GM18507 (cell line): Measurements from ENCODE around the gene CKAP5.
"Not testable (repeated sequence)": the region's sequence is repeated elsewhere in the genome, so short reads cannot be mapped to it uniquely, and the experiment has no call there.

Experiments used
- DNase-seq: peaks from one replicate; pipeline ENCODE4 v3.0.0; 2011; ENCODE audit warnings: low read depth; ENCODE audit not compliant: insufficient read length; ENCODE audit errors: extremely low spot score
- FAIRE-seq: peaks from 2 replicates; lab custom pipeline; 2011; peaks lifted over from hg19 to GRCh38; lab: Jason Lieb, UNC

CKAP5 gene

DNA sequence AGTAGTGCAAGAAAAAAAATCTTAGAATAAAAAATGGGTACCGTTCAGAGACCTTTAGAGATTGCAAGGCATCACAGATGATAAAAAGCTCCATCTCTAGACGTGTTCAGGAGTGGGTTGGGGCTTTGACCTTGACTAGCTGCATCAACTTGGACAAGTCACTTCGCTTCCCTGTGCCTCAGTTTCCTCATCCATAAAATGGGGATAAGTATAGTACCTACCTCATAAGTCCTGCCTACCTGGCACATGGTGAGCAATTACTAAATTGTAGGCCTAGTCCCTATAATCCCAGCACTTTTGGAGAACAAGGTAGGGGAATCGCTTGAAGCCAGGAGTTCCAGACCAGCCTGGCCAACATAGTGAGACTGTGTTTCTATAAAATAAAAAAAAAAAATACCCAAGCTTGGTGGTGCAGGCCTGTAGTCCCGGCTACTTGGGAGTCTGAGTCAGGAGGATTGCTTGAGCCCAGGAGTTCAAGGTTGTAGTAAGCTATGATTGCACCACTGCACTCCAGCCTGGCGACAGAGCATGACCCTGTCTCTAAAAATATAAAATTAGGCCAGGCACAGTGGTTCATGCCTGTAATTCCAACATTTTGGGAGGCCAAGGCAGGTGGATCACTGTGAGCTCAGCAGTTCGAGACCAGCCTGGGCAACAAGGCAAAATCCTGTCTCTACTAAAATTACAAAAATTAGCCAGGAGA lies 133.1 kb downstream of the CKAP5 start:
- FAIRE-seq (no peak), DNase-seq (no peak)

DNA sequence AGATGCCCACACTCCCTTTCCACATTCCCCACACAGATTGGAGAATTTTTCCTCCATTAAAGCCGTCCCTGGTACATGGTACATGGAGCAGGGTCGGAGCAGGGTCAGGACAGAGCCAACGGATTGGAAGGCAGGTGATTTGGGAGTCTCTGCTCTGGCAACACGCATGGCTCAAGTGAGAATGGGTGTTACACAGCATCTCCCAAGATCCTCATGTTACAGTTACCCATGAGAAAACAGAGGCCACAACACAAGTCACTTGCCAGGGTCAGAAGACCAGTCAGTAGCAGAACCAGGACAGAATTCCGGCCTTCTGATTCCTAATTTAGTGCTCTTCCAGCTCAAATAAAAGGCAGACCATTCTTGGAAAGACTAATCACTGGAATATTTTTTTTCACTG lies 134.8 kb downstream of the CKAP5 start:
- no peak for DNase-seq
- FAIRE-seq = no peak

DNA sequence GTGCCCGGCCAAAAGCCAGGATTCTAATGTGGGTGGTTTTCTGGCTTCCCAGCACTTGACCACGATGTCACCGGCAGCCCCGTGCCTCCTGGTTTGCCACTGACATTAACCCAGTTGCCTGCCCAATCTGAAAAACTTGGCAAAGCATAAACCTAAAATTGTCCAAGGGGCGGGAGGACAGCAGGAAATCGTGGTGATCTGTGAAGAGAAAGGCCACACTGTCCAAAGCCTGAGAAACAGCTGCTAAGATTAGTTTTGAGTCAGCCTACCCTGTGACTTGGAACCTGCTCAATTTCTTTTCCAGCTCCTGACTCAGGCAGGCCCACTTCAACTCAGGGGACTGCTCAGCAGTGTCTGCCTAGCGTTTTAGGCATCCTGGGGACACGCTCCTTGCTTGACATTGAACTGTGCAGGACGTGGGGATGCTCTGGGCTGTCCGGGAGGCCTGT lies 135.2 kb downstream of the CKAP5 start:
- FAIRE-seq = no peak
- DNase-seq = no peak

DNA sequence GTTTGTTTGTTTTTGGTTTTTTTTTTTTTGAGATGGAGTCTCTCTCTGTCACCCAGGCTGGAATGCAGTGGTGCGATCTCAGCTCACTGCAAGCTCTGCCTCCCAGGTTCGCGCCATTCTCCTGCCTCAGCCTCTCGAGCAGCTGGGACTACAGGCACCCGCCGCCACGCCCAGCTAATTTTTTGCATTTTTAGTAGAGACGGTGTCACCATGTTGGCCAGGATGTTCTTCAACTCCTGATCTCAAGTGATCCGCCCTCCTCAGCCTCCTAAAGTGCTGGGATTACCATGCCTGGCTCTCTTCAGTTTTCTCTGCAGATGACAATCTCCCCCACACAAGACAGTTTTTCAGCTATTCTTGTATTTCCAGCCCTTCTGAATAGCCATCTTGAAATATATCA lies 136.7 kb downstream of the CKAP5 start:
- not testable (repeated sequence) for DNase-seq, FAIRE-seq

DNA sequence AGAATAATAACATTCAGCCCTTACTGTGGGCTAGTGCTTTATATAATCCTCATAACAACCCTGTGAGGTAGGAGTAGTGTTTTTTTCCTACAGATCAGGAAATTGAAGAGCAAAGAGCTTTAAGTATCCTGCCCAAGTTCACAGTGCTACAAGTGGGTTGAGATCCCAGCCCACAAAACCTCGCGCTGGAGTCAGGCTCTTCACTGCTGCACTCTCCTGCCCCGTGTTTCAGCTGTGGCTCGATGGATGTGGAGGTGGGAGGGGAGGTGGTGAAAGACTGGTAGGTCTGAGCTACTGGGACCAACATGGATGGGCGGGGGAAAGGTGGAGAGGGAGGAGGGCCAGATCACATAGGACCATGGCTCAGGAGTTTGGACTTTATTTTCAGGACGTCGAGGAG lies 139.2 kb downstream of the CKAP5 start:
- no peak for DNase-seq

DNA sequence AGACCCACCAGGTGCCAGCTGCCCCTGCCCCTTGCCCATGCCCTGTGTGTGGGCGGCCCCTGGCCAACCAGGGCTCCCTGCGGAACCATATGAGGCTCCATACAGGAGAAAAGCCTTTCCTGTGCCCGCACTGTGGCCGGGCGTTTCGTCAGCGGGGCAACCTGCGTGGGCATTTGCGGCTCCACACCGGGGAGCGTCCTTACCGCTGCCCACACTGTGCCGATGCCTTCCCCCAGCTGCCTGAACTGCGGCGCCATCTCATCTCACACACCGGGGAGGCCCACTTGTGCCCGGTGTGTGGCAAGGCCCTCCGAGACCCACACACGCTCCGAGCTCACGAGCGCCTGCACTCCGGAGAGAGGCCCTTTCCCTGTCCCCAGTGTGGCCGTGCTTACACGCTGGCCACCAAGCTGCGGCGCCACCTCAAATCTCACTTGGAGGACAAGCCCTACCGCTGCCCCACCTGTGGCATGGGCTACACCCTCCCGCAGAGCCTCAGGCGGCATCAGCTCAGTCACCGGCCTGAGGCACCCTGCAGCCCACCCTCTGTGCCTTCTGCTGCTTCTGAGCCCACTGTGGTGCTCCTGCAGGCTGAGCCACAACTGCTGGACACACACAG lies 140.9 kb downstream of the CKAP5 start:
- no peak for FAIRE-seq
- no peak for DNase-seq

More for the DNA sequence above, 139.2 kb downstream of the CKAP5 start:
- no peak for FAIRE-seq

DNA sequence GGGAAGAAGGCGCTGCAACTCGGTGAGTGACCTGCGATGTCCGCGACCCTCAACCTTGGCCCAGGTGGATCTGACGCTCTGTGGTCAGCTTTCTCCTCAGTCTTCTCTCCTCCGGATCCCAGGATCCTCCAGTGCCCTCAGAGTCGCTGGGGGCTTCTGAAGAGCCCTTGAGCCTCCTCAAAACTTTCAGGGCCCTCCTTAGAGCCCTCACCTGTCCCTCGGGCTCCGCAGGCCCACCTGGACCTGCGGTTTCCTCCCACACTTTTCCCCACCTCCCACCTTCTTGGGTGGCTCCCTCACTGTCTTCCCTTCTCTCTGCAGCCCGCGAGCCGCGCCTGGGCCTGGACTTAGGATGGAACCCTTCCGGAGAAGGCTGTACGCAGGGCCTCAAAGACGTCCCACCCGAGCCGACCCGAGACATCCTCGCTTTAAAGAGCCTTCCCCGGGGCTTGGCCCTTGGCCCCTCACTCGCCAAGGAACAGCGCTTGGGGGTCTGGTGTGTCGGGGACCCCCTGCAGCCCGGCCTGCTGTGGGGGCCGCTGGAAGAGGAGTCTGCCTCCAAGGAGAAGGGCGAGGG lies 144.9 kb downstream of the CKAP5 start:
- DNase-seq = no peak
- no peak for FAIRE-seq

DNA sequence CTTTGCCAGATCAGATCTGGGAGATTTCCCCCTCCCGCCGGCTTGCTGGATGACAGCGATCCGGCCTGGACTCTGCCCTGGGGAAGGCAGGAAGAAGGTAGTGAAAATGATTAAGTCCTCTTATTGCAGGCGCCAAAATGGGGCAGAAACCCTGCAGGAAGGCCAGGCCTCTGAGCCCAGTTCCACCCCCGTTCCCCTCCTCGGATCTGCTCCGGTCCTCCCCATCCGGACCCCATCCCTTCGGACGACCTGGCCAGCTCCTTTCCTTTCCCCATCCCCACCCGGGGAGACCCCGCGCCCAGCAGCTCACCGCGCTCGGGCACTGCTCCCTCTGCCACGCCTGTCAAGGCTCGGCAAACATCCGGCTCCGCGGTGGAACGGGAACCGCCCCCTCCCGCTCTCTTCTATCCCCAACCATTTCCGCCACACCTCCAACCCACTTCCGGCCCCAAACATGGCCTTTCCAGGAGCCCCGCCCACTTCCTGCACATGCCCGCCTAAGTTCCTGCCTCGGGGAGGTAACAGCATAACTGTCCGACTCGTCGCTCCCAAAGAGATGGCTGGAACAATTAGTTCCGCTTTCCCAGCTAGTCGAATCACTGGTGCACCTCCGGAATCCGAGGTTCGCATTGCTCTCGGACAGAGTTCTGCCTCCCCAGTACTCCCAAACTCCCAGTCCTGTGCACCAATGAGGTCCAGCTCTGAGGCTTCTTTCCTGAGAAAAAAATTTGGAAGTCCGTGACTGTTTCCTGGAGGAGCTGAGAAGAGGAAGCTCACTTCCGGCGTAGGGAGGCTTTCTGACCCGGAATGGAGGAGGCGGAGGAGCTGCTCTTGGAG lies 145.6 kb downstream of the CKAP5 start, which contains the start of the genes ARHGAP1 and ZNF408:
ARHGAP1 (minus strand) TSS at position 379 of the 837 bp plus-strand sequence. CDS start 4,512 bp downstream, outside the sequence.
ZNF408 (plus strand) TSS at position 791 of the 837 bp plus-strand sequence; CDS start at position 808, 17 bp downstream.
- peak; percentile 91 for DNase-seq
- peak; percentile 98 for FAIRE-seq

DNA sequence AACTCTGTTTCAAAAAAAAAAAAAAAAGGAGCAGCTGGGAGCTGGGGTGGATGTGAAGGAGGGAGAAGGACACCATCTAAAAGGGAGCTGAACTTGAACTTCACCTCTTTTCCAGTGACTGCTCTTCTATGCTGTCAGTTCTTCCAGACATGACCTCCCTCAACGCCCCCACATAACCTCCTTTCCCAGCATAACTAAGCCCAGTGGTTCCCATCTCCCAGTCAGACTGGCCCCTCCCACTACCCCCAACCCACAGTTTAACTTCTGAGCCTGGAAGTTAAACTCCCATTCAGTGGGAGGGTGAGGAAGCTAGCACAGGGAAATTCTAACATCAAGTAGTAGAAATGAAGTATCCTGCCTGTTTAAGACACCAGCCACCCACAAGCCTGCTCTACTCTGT lies 147.5 kb downstream of the CKAP5 start:
- no peak for FAIRE-seq
- no peak for DNase-seq

DNA sequence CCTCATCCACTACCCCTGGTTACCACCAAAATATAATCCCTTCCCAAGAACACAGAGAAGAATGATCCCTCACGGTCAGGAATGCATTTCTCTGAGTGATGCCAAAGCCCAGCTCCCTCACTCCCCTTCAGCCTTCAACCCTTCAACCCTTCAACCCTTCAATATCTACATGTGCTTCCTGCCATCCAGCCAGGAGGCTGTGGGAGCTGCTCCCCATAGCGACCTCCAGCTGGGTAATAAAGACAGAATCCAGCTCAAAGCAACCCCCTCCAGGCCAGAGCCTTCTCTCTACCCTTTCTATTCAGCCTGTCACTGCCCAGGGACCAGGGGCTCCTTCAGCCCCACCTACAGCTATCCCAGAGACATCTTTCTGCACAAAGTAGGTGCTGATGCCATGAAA lies 148.4 kb downstream of the CKAP5 start:
- no peak for FAIRE-seq
- DNase-seq = no peak

DNA sequence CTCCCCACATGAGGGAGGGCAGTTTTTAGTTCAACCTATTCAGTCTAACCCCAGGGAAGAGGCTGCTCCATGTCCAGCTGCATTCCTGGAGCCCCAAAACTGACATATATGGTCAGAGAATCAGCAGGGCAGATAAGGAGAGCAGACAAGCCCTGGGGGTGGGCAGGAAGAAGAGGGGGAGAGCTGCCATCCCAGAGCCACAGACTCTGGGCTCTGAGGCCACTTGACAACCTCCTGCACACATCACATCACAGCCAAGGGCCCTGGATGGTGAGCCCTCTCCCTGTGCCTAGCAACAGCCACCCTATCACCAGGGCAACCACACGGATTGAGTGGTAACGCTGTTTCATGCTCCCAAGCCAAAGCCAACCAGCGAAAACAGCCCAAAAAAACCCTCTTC lies 148.8 kb downstream of the CKAP5 start:
- DNase-seq = no peak
- FAIRE-seq = no peak

DNA sequence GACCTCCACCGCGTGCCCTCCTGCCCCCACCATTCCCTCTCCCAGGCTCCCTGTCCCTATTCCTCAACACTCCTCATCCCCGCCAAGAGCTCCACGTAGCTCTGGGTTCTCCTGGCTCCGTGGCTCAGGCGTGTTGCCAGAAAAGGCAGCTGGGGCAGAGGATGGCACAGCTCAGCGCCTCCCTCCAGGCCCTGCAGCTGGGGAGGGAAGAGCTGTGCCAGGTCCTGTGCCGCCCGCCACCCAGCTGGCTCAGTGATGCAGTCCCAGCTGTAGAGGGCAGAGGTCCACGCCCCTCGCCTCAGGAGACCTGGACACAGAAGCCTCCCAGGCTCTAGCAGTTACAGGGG lies 149.9 kb downstream of the CKAP5 start:
- no peak for DNase-seq
- no peak for FAIRE-seq

DNA sequence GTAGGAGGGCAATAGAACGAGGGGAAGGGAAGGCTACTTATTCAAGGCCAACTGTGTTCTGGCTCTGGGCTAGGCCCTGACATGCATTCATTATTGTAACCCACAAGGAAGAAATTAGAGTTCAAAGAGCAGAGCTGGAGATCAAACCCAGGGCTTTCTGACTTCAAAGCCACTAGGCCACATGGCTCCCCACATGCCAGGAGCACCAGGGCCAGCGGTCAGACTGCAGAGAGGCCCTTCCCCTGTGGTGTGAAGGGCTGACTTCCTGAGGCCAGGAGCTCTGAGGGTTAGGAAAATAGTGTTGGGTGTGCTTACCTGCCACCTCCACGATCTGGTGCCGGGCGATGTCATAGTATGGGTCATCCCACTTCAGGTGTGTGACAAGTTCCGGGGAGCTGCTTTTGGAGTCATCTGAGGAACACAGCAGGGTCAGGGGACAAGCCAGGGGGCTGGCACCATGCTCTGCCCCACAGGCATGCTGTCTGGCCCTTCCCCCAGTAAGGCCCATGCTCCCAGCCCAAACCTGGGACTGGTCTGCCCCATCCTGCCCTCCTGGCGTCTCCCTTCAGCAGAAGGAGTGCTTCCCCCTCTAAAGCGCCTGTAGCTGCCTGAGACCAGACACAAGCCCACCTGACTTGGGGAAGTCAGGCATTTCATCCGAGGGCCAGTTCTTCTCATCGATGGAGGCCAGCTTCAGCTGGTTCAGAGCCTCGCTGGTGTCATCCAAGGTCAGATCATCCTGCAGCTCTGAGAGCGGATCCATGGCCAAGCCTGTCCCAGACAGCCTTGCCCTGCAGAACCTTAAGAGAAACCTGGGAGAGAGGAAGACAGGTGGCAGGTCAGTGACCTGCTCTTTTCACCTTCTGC lies 150.5 kb downstream of the CKAP5 start:
- DNase-seq = no peak

DNA sequence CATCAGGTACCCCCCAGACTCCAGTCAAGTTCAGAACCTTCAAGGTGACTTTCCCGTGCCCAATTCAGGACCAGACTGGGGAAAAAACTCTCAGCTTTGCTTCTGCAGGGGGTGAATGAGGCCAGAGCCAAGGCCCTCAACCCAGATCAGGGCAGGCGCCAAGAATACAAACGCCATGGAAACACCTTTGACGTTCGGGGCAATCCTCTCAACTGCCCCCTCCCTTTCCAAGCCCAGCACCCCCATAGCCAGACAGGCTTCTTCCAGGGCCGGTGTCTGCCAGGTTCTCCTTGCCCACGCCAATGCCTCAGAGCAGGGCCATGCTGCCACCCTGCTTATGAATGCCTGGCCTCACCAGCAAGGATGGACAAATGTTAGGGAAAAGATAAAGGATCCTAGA lies 151.5 kb downstream of the CKAP5 start:
- FAIRE-seq = no peak

More for the DNA sequence above, 150.5 kb downstream of the CKAP5 start:
- no peak for FAIRE-seq

DNA sequence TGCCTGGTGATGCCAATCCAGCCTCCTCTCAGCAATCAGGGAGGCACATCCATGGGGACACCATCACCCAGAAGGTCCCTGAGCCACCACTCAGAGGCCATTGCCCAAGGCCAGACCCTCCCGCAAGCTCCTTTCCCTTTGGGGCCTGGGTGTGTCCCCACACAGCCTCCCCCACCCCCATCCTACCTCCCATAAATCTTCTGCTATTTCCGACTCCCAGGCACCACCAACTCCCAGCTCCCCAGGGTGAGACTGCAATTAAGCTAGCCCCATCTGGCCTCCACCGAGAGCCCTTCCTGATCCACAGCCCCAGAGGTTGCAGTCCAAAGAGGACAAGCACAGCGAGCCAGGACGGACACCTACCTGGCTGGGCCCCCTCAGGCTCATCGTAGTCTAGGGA lies 152.0 kb downstream of the CKAP5 start:
- DNase-seq (no peak), FAIRE-seq (no peak)

More for the DNA sequence above, 151.5 kb downstream of the CKAP5 start:
- DNase-seq = no peak

DNA sequence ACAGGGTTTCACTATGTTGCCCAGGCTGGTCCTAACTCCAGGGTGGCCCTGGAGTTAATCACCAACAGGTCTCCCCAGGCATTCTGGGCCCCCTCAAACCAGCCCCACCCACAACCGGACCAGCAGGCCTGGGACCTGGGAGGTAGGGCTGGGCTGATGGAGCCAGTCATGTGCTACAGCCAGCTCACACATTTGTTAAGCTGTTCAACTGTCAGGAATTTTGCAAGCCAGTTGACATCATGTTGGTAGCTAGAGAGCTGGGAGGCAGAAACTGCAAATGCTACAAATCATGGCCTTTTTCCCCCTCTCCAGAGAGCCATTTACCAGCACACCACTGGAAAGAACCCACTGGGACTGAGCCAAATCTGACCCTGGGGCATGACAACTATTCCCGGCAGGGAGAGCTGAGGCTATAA lies 152.5 kb downstream of the CKAP5 start:
- no peak for FAIRE-seq
- DNase-seq = no peak
